PC-3 (cell line): ENCODE results near the gene NDOR1. TPM values are rescaled to one million over a fixed set of nuclear protein-coding genes. Genes with fewer than 3 reads are reported as not detected.

Experiments
- ATAC-seq: fragments of 200-7000 bp; cut with Tn5 transposase; 2 replicates; pipeline ENCODE4 v1.9.1; 2020; ENCODE audit warnings: mild to moderate bottlenecking, moderate library complexity
- BruUV-seq: library from RNA; stranded (reverse); fragments of 400-500 nt; replicated peaks from 2 replicates; lab custom pipeline; 2021; lab: Mats Ljungman, UMichigan
- CTCF ChIA-PET: fragments of 300-600 bp; sonication (Branson Sonifier 250); formaldehyde crosslinking; loops from one replicate; lab custom pipeline; 2022; ENCODE audit warnings: antibody characterized with exemption; lab: Charles Lee
- POLR2A ChIA-PET: fragments of 300-600 bp; sonication (Branson Sonifier 250); formaldehyde crosslinking; loops from one replicate; lab custom pipeline; 2022; ENCODE audit warnings: antibody characterized with exemption; ENCODE audit not compliant: unreplicated experiment; lab: Charles Lee
- DNase-seq: peaks from one replicate; pipeline ENCODE4 v3.0.0-alpha.2; 2015
- H2AFZ ChIP-seq: fragments of 300-600 bp; sonication (generic); 2 replicates; pipeline ENCODE4 v1.6.0; 2016; ENCODE audit warnings: antibody characterized with exemption, low read length
- H3F3A ChIP-seq: fragments of 300-600 bp; sonication (generic); one replicate; pipeline ENCODE4 v1.6.0; 2017; ENCODE audit warnings: antibody characterized with exemption, low read length, control low read depth, mild to moderate bottlenecking; ENCODE audit not compliant: unreplicated experiment
- H3K27ac ChIP-seq: fragments of 300-600 bp; sonication (generic); 2 replicates; pipeline ENCODE4 v1.5.1; 2016; ENCODE audit warnings: mild to moderate bottlenecking, low read length
- H3K27me3 ChIP-seq: fragments of 300-600 bp; sonication (generic); 2 replicates; pipeline ENCODE4 v1.6.1; 2016; ENCODE audit warnings: low read length, mixed read lengths
- H3K36me3 ChIP-seq: fragments of 300-600 bp; sonication (generic); 2 replicates; pipeline ENCODE4 v1.6.1; 2016; ENCODE audit warnings: low read depth, mixed run types, low read length, mixed read lengths
- H3K4me1 ChIP-seq: fragments of 300-600 bp; sonication (generic); 2 replicates; pipeline ENCODE4 v1.5.1; 2016; ENCODE audit warnings: low read length; ENCODE audit not compliant: insufficient read depth
- H3K4me2 ChIP-seq: fragments of 300-600 bp; sonication (generic); 2 replicates; pipeline ENCODE4 v1.6.0; 2016; ENCODE audit warnings: low read length
- H3K4me3 ChIP-seq: fragments of 300-600 bp; sonication (generic); 2 replicates; pipeline ENCODE4 v1.5.1; 2016; ENCODE audit warnings: mild to moderate bottlenecking, low read length, mixed read lengths
- H3K79me2 ChIP-seq: fragments of 300-600 bp; sonication (generic); 2 replicates; pipeline ENCODE4 v1.6.1; 2017; ENCODE audit warnings: low read length, mixed read lengths
- H3K9ac ChIP-seq: fragments of 300-600 bp; sonication (generic); 2 replicates; pipeline ENCODE4 v1.6.0; 2016; ENCODE audit warnings: mild to moderate bottlenecking, low read length
- H3K9me2 ChIP-seq: fragments of 300-600 bp; sonication (generic); replicated peaks from 2 replicates; pipeline ENCODE4 v1.6.1; 2016; ENCODE audit warnings: mixed run types, low read length, mixed read lengths
- H3K9me3 ChIP-seq: fragments of 300-600 bp; sonication (generic); 2 replicates; pipeline ENCODE4 v1.6.1; 2016; ENCODE audit warnings: low read length, mixed read lengths
- H4K20me1 ChIP-seq: fragments of 300-600 bp; sonication (generic); 2 replicates; pipeline ENCODE4 v1.6.1; 2016; ENCODE audit warnings: low read length, mixed read lengths
- CTCF ChIP-seq: fragments of 300-600 bp; sonication (generic); conservative IDR thresholded peaks from 2 replicates; pipeline ENCODE4 v1.5.1; 2017; ENCODE audit warnings: antibody characterized with exemption, low read depth, mild to moderate bottlenecking, low read length
- EZH2 ChIP-seq: fragments of 300-600 bp; sonication (generic); IDR thresholded peaks from one replicate; pipeline ENCODE4 v1.6.1; 2017; ENCODE audit warnings: antibody characterized with exemption, mild to moderate bottlenecking, low read length; ENCODE audit not compliant: unreplicated experiment
- EZH2phosphoT487 ChIP-seq: fragments of 300-600 bp; sonication (generic); IDR thresholded peaks from 2 replicates; pipeline ENCODE4 v1.6.1; 2018; ENCODE audit warnings: mild to moderate bottlenecking, antibody characterized with exemption, low read length, borderline replicate concordance
- intact Hi-C: fragments of 100-400 bp; cut with micrococcal nuclease; formaldehyde crosslinking; loops from 2 replicates; pipeline ENCODE4 v1.9.0; 2023
- total RNA-seq: library from RNA; depleted of rRNA; stranded (reverse); fragments of >200 nt; gene quantifications from 2 replicates; pipeline ENCODE4 v1.2.3, GENCODE V29; 2014

The NDOR1 gene
- total RNA-seq, 1 experiment from 2014 or later = 25.7 TPM

GRCh38 chr9:137228968-137229896 lies 23.7 kb downstream of the NDOR1 start:
- CTCF ChIA-PET = interaction anchor here (0.5 kb wide), 1 partner anchor 28 kb away, joined by 4 read pairs; no protein-coding TSS in a partner anchor
- Histone ChIP-seq H3K4me3 (no peak overlapping the region), H3K9me3 (no peaks in the 10 kb centered on the region), H3K9ac (no peak overlapping the region), H3K36me3 (no peaks in the 10 kb centered on the region), H3K4me1 (peaks cover 35% of the 10 kb centered on the region), H3K4me2 (0 out of 2 replicates have a peak overlapping the region, but pooled peaks have one; percentile 57), H3K27ac (no peak overlapping the region), H3K79me2 (peaks cover 14% of the 10 kb centered on the region), H4K20me1 (no peaks in the 10 kb centered on the region), H2AFZ (no peak overlapping the region), H3K27me3 (no peaks in the 10 kb centered on the region), H3F3A (no peaks in the 10 kb centered on the region), H3K9me2 (no peaks in the 10 kb centered on the region)
- POLR2A ChIA-PET = no interaction called here
- ATAC-seq (no peak), DNase-seq (no peak)
- no TSS peak for BruUV-seq
- intact Hi-C loops = loop anchor here (5.0 kb wide), 2 partner anchors 42 to 112 kb away; partner anchors contain the start of genes ANAPC2 and SSNA1
- no peak for TF ChIP-seq EZH2phosphoT487
- no peak for TF ChIP-seq CTCF

GRCh38 chr9:137229903-137230704 lies 24.6 kb downstream of the NDOR1 start:
- H3K79me2 ChIP-seq = peaks cover 9% of the 10 kb centered on the region
- intact Hi-C loops = loop anchor here (5.0 kb wide), 2 partner anchors 43 to 113 kb away; partner anchors contain the start of genes ANAPC2 and SSNA1
- H3K36me3 ChIP-seq = no peaks in the 10 kb centered on the region
- H4K20me1 ChIP-seq = no peaks in the 10 kb centered on the region
- no peaks in the 10 kb centered on the region for H3F3A ChIP-seq
- H2AFZ ChIP-seq = no peak overlapping the region
- no peak overlapping the region for H3K4me3 ChIP-seq
- no peaks in the 10 kb centered on the region for H3K27me3 ChIP-seq
- DNase-seq (no peak), ATAC-seq (no peak)
- CTCF ChIA-PET = no interaction called here
- no peaks in the 10 kb centered on the region for H3K9me3 ChIP-seq
- H3K9me2 ChIP-seq = no peaks in the 10 kb centered on the region
- no peak overlapping the region for H3K9ac ChIP-seq
- POLR2A ChIA-PET = interaction anchor here (0.6 kb wide), 1 partner anchor 166 kb away, joined by 3 read pairs; no protein-coding TSS in a partner anchor
- H3K4me2 ChIP-seq = no peak overlapping the region
- TF ChIP-seq EZH2phosphoT487 = no peak
- TF ChIP-seq CTCF = no peak
- TF ChIP-seq EZH2 = no peak
- peaks cover 29% of the 10 kb centered on the region for H3K4me1 ChIP-seq
- H3K27ac ChIP-seq = no peak overlapping the region
- BruUV-seq = no TSS peak
